Ishikawa (cell line): Measurements from ENCODE around the gene SPR.

Experiments
- CEBPB ChIP-seq: IDR thresholded peaks from 2 replicates; pipeline ENCODE4 v1.6.1; 2012
- CREB1 ChIP-seq: IDR thresholded peaks from 2 replicates; pipeline ENCODE4 v1.6.1; 2012; ENCODE audit warnings: low read depth
- EGR1 ChIP-seq: IDR thresholded peaks from 2 replicates; pipeline ENCODE4 v1.6.1; 2012
- EP300 ChIP-seq: IDR thresholded peaks from 2 replicates; pipeline ENCODE4 v1.6.1; 2012; ENCODE audit warnings: borderline replicate concordance
- FOXM1 ChIP-seq: IDR thresholded peaks from 2 replicates; pipeline ENCODE4 v1.6.1; 2012; ENCODE audit warnings: low read depth, borderline replicate concordance
- MAX ChIP-seq: IDR thresholded peaks from 2 replicates; pipeline ENCODE4 v1.6.1; 2012
- NFIC ChIP-seq: IDR thresholded peaks from 2 replicates; pipeline ENCODE4 v1.6.1; 2012
- RAD21 ChIP-seq: IDR thresholded peaks from 2 replicates; pipeline ENCODE4 v1.6.1; 2012; ENCODE audit warnings: low read depth
- REST ChIP-seq: IDR thresholded peaks from 2 replicates; pipeline ENCODE4 v1.6.1; 2012; ENCODE audit warnings: low read depth, mild to moderate bottlenecking
- TAF1 ChIP-seq: IDR thresholded peaks from 2 replicates; pipeline ENCODE4 v1.6.1; 2012; ENCODE audit warnings: low read depth, mild to moderate bottlenecking
- TCF12 ChIP-seq: IDR thresholded peaks from 2 replicates; pipeline ENCODE4 v1.6.1; 2012; ENCODE audit warnings: low read depth
- TEAD4 ChIP-seq: IDR thresholded peaks from 2 replicates; pipeline ENCODE4 v1.6.1; 2012
- USF1 ChIP-seq: IDR thresholded peaks from 2 replicates; pipeline ENCODE4 v1.6.1; 2012
- YY1 ChIP-seq: IDR thresholded peaks from 2 replicates; pipeline ENCODE4 v1.6.1; 2012; ENCODE audit warnings: low read depth
- ZBTB7A ChIP-seq: IDR thresholded peaks from 2 replicates; pipeline ENCODE4 v1.6.1; 2012; ENCODE audit warnings: low read depth

The SPR gene

GRCh38 chr2:72895154-72895553 lies 7.9 kb downstream of the SPR start:
- no peak for TF ChIP-seq CREB1

GRCh38 chr2:72895759-72896281 lies 8.6 kb downstream of the SPR start:
- TF ChIP-seq RAD21 = no peak
- no peak for TF ChIP-seq EP300
- no peak for TF ChIP-seq FOXM1
- no peak for TF ChIP-seq CREB1
- no peak for TF ChIP-seq USF1
- no peak for TF ChIP-seq CEBPB
- TF ChIP-seq REST = no peak
- TF ChIP-seq YY1 = no peak
- TF ChIP-seq TAF1 = no peak
- TF ChIP-seq NFIC = no peak
- TF ChIP-seq ZBTB7A = no peak
- TF ChIP-seq TEAD4 = no peak
- TF ChIP-seq MAX = no peak
- TF ChIP-seq TCF12 = no peak
- no peak for TF ChIP-seq EGR1

GRCh38 chr2:72896446-72896845 lies 9.2 kb downstream of the SPR start:
- TF ChIP-seq TAF1 = no peak
- TF ChIP-seq EGR1 = no peak
- no peak for TF ChIP-seq FOXM1
- TF ChIP-seq YY1 = no peak
- no peak for TF ChIP-seq RAD21
- TF ChIP-seq EP300 = no peak
- TF ChIP-seq NFIC = no peak
- TF ChIP-seq CEBPB = no peak
- no peak for TF ChIP-seq REST
- TF ChIP-seq TEAD4 = no peak
- no peak for TF ChIP-seq USF1
- TF ChIP-seq ZBTB7A = no peak
- TF ChIP-seq CREB1 = no peak
- TF ChIP-seq MAX = no peak
- no peak for TF ChIP-seq TCF12

- no peak for TF ChIP-seq USF1
- TF ChIP-seq TCF12 = no peak
- TF ChIP-seq EGR1 = no peak
- no peak for TF ChIP-seq CREB1
- no peak for TF ChIP-seq ZBTB7A
- TF ChIP-seq REST = no peak
- TF ChIP-seq TEAD4 = no peak
- no peak for TF ChIP-seq RAD21
- no peak for TF ChIP-seq NFIC
- no peak for TF ChIP-seq FOXM1
- TF ChIP-seq CEBPB = no peak
- TF ChIP-seq TAF1 = no peak
- no peak for TF ChIP-seq EP300
- TF ChIP-seq YY1 = no peak
- TF ChIP-seq MAX = no peak
Observed at GRCh38 chr2:72897785-72898584, 10.8 kb downstream of the SPR start.
